HCT116 (cell line): ENCODE results near the gene FGF14. TPM values are rescaled to one million over a fixed set of nuclear protein-coding genes. Genes with fewer than 3 reads are reported as not detected.

Source experiments
- ATAC-seq: fragments of 200-7000 bp; cut with Tn5 transposase; 2 replicates; pipeline ENCODE4 v1.9.1; 2020; ENCODE audit warnings: mild to moderate bottlenecking, moderate library complexity
- BruUV-seq: library from RNA; stranded (reverse); fragments of 400-500 nt; replicated peaks from 2 replicates; lab custom pipeline; 2021; lab: Mats Ljungman, UMichigan
- CTCF ChIA-PET: fragments of 300-600 bp; sonication (Branson Sonifier 250); formaldehyde crosslinking; loops from one replicate; lab custom pipeline; 2021; ENCODE audit warnings: antibody characterized with exemption; lab: Charles Lee
- POLR2A ChIA-PET: fragments of 300-600, 350-600 bp; sonication (Branson Sonifier 250); formaldehyde crosslinking; loops from one replicate; lab custom pipeline; 2021; ENCODE audit warnings: antibody characterized with exemption; lab: Charles Lee
- RAD21 ChIA-PET, 2 experiments: fragments of 300-600 bp; sonication (Branson Sonifier 250); formaldehyde crosslinking; loops; one replicate each; lab custom pipeline; 2023; ENCODE audit warnings: low total read pairs in 2 of 2; ENCODE audit not compliant: uncharacterized antibody in 2 of 2, unreplicated experiment in 2 of 2, low non-redundant PET in 1 of 2; lab: Charles Lee
- DNase-seq: peaks from one replicate; pipeline ENCODE4 v3.0.0-alpha.2; 2010; ENCODE audit warnings: low read depth, low spot score
- H2AFZ ChIP-seq: fragments of 200-600 bp; shearing (Covaris generic), sonication (generic); 2 replicates; pipeline ENCODE4 v1.6.1; 2017; ENCODE audit warnings: low read depth, mixed run types, mixed read lengths, antibody characterized with exemption, low read length; ENCODE audit not compliant: poor library complexity, severe bottlenecking
- H3K27ac ChIP-seq: 2 replicates; pipeline ENCODE4 v1.5.1; 2012; ENCODE audit warnings: low read depth, low read length
- H3K27me3 ChIP-seq: fragments of 200-600 bp; sonication (generic); 2 replicates; pipeline ENCODE4 v1.6.1; 2016; ENCODE audit warnings: mixed run types, low read length, mixed read lengths; ENCODE audit not compliant: insufficient read depth
- H3K36me3 ChIP-seq, 2 experiments: fragments of 200-500 bp in 1 of 2; fragments of 200-600 bp in 1 of 2; sonication (Bioruptor generic) in 1 of 2; sonication (generic) in 1 of 2; 2 replicates each; pipeline versions ENCODE4 v1.5.1 to v1.6.1; 2014 to 2016; ENCODE audit warnings: low read length in 2 of 2, inconsistent platforms in 1 of 2, mixed read lengths in 1 of 2, mixed run types in 1 of 2; ENCODE audit not compliant: insufficient read depth in 2 of 2, control insufficient read depth in 1 of 2
- H3K4me1 ChIP-seq, 2 experiments: fragments of 200-600 bp in 1 of 2; sonication (generic) in 1 of 2; 2 replicates each; pipeline versions ENCODE4 v1.5.1 to v1.6.1; 2012 to 2017; ENCODE audit warnings: low read length in 2 of 2, inconsistent platforms in 1 of 2, mild to moderate bottlenecking in 1 of 2, mixed read lengths in 1 of 2, mixed run types in 1 of 2, moderate library complexity in 1 of 2; ENCODE audit not compliant: insufficient read depth in 2 of 2, control insufficient read depth in 1 of 2
- H3K4me2 ChIP-seq: fragments of 200-600 bp; sonication (generic); 2 replicates; pipeline ENCODE4 v1.6.1; 2017; ENCODE audit warnings: mixed run types, low read length, mixed read lengths
- H3K4me3 ChIP-seq, 2 experiments: fragments of 200-600 bp in 1 of 2; sonication (generic) in 1 of 2; replicated peaks in 1 of 2; 2 replicates each; pipeline ENCODE4 v1.5.1; 2011 to 2016; ENCODE audit warnings: low read length in 2 of 2, control low read depth in 1 of 2, low read depth in 1 of 2, mild to moderate bottlenecking in 1 of 2, mixed read lengths in 1 of 2, mixed run types in 1 of 2
- H3K79me2 ChIP-seq: fragments of 200-600 bp; sonication (generic); 2 replicates; pipeline ENCODE4 v1.6.1; 2017; ENCODE audit warnings: mild to moderate bottlenecking, mixed run types, low read length, moderate library complexity, mixed read lengths; ENCODE audit not compliant: insufficient read depth
- H3K9ac ChIP-seq: fragments of 200-600 bp; sonication (generic); 2 replicates; pipeline ENCODE4 v1.6.1; 2016; ENCODE audit warnings: low read length, mixed read lengths
- H3K9me2 ChIP-seq: fragments of 200-600 bp; sonication (generic), shearing (Covaris generic); 2 replicates; pipeline ENCODE4 v1.6.1; 2017; ENCODE audit warnings: mixed run types, mild to moderate bottlenecking, moderate library complexity; ENCODE audit not compliant: insufficient read depth
- H3K9me3 ChIP-seq, 2 experiments: fragments of 200-500 bp in 1 of 2; fragments of 200-600 bp in 1 of 2; sonication (Bioruptor generic) in 1 of 2; sonication (generic) in 1 of 2; 2 replicates each; pipeline ENCODE4 v1.6.1; 2014 to 2017; ENCODE audit warnings: low read length in 2 of 2, mixed read lengths in 2 of 2, inconsistent platforms in 1 of 2, low read depth in 1 of 2, mild to moderate bottlenecking in 1 of 2, mixed run types in 1 of 2, moderate library complexity in 1 of 2; ENCODE audit not compliant: control insufficient read depth in 1 of 2, insufficient read depth in 1 of 2
- H4K20me1 ChIP-seq: fragments of 200-600 bp; sonication (generic), shearing (Covaris generic); 2 replicates; pipeline ENCODE4 v1.6.1; 2017; ENCODE audit warnings: mixed run types, mild to moderate bottlenecking, moderate library complexity; ENCODE audit not compliant: insufficient read depth
- ATF3 ChIP-seq: IDR thresholded peaks from 2 replicates; pipeline ENCODE4 v1.6.1; 2012
- CBX3 ChIP-seq: IDR thresholded peaks from 2 replicates; pipeline ENCODE4 v1.6.1; 2012; ENCODE audit warnings: low read depth
- ELF1 ChIP-seq: IDR thresholded peaks from 2 replicates; pipeline ENCODE4 v1.6.1; 2012; ENCODE audit warnings: low read depth, borderline replicate concordance
- JUND ChIP-seq: IDR thresholded peaks from 2 replicates; pipeline ENCODE4 v1.6.1; 2012
- POLR2A ChIP-seq: IDR thresholded peaks from 2 replicates; pipeline ENCODE4 v1.7.0; 2011; ENCODE audit warnings: borderline replicate concordance; ENCODE audit not compliant: insufficient read depth, insufficient read length; ENCODE audit errors: extremely low read depth
- POLR2AphosphoS5 ChIP-seq: IDR thresholded peaks from 2 replicates; pipeline ENCODE4 v1.6.1; 2011; ENCODE audit warnings: mild to moderate bottlenecking, low read depth, low read length, moderate library complexity
- RAD21 ChIP-seq: IDR thresholded peaks from 2 replicates; pipeline ENCODE4 v1.6.1; 2012; ENCODE audit warnings: low read depth, mild to moderate bottlenecking
- SIN3A ChIP-seq: IDR thresholded peaks from 2 replicates; pipeline ENCODE4 v1.6.1; 2012; ENCODE audit warnings: low read depth
- SP1 ChIP-seq: IDR thresholded peaks from 2 replicates; pipeline ENCODE4 v1.6.1; 2012; ENCODE audit warnings: low read depth
- TCF7L2 ChIP-seq: IDR thresholded peaks from 2 replicates; pipeline ENCODE4 v1.7.0; 2011; ENCODE audit warnings: borderline replicate concordance, inconsistent platforms; ENCODE audit not compliant: insufficient read depth, insufficient read length; ENCODE audit errors: extremely low read depth
- ZBTB33 ChIP-seq: IDR thresholded peaks from 2 replicates; pipeline ENCODE4 v1.6.1; 2011; ENCODE audit warnings: mild to moderate bottlenecking, low read length, moderate library complexity; ENCODE audit not compliant: insufficient replicate concordance; ENCODE audit errors: extremely low read depth
- ZFX ChIP-seq: fragments of 450-650 bp; IDR thresholded peaks from 2 replicates; pipeline ENCODE4 v1.6.1; 2017
- intact Hi-C: fragments of 100-400 bp; cut with micrococcal nuclease; formaldehyde crosslinking; loops from 2 replicates; pipeline ENCODE4 v1.10.0; 2022
- total RNA-seq: library from RNA; stranded (reverse); gene quantifications from one replicate; pipeline ENCODE4 v1.2.1, GENCODE V29; 2021; ENCODE audit not compliant: unreplicated experiment

The FGF14 gene
- total RNA-seq, 1 experiment from 2014 or later = not detected

GRCh38 chr13:101988140-101988539 lies 413.7 kb downstream of the FGF14 start:
- CTCF ChIA-PET = no interaction called here

More at GRCh38 chr13:101988140-101988539, 413.7 kb downstream of the FGF14 start:
- Histone ChIP-seq H3K9me3 (peaks cover 0 to 17% of the 10 kb centered on the region in 2 experiments; a peak in 2 of 4 replicates), H3K79me2 (no peaks in the 10 kb centered on the region), H3K4me3 (no peak overlapping the region), H3K4me2 (no peak overlapping the region), H4K20me1 (no peaks in the 10 kb centered on the region), H3K9ac (no peak overlapping the region), H3K27me3 (no peaks in the 10 kb centered on the region), H3K4me1 (no peaks in the 10 kb centered on the region), H3K36me3 (no peaks in the 10 kb centered on the region), H3K27ac (no peak overlapping the region), H3K9me2 (no peaks in the 10 kb centered on the region), H2AFZ (no peak overlapping the region)
- intact Hi-C loops = no loop called here
- TF ChIP-seq POLR2AphosphoS5 (no peak), ELF1 (no peak), ZFX (no peak), POLR2A (no peak), ZBTB33 (no peak), JUND (no peak), SIN3A (no peak), SP1 (no peak), TCF7L2 (no peak), RAD21 (no peak), ATF3 (no peak), CBX3 (no peak)
- POLR2A ChIA-PET = no interaction called here
- ATAC-seq (no peak), DNase-seq (no peak)
- RAD21 ChIA-PET = no interaction called here
- BruUV-seq = no TSS peak
